AG04449 (cell line): ENCODE measurements around the gene FAAP20.

Experiments
- CTCF ChIA-PET: fragments of 350-600 bp; formaldehyde crosslinking; extraction: SDS; loops from one replicate; lab custom pipeline; 2021; ENCODE audit warnings: antibody characterized with exemption; lab: Yijun Ruan, JAX
- POLR2A ChIA-PET: fragments of 400-600, 350-600 bp; formaldehyde crosslinking; extraction: SDS; loops from one replicate; lab custom pipeline; 2020; ENCODE audit warnings: antibody characterized with exemption, inconsistent platforms; lab: Yijun Ruan, JAX
- DNase-seq: peaks from one replicate; pipeline ENCODE4 v3.0.0-alpha.2; 2010; ENCODE audit warnings: low read depth, low spot score
- H3K4me3 ChIP-seq: 2 replicates; pipeline ENCODE4 v1.5.1; 2011; ENCODE audit warnings: low read depth, mild to moderate bottlenecking, control low read depth, low read length
- TF ChIP-seq, protein P1 (sequence below): IDR thresholded peaks from one replicate; pipeline ENCODE4 v1.5.1; 2011; ENCODE audit warnings: mild to moderate bottlenecking, moderate library complexity, low read length, control low read depth, inconsistent platforms; ENCODE audit not compliant: insufficient read depth; ENCODE audit errors: missing control alignments

FAAP20 gene

DNA sequence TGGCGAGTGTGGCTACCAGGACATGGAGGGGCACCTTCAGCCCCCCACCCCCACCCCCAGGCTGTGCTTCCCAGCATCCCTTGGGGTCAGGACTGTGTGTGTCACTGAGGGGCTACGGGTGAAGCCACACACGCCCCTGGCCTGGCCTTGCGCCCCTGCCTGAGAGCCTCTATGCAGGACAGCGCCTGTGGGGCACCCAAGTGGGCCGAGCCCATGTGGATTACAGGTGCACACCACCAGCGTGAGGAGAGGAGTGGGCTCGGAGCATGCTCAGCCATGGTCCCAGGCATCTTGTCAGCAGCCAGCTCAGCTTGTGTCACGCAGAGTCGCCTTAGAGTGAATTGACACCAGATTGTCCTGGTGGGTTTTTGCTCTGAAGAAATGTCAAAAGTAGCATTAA, 27.9 kb downstream of the FAAP20 start:
- TF ChIP-seq, protein P1, sequence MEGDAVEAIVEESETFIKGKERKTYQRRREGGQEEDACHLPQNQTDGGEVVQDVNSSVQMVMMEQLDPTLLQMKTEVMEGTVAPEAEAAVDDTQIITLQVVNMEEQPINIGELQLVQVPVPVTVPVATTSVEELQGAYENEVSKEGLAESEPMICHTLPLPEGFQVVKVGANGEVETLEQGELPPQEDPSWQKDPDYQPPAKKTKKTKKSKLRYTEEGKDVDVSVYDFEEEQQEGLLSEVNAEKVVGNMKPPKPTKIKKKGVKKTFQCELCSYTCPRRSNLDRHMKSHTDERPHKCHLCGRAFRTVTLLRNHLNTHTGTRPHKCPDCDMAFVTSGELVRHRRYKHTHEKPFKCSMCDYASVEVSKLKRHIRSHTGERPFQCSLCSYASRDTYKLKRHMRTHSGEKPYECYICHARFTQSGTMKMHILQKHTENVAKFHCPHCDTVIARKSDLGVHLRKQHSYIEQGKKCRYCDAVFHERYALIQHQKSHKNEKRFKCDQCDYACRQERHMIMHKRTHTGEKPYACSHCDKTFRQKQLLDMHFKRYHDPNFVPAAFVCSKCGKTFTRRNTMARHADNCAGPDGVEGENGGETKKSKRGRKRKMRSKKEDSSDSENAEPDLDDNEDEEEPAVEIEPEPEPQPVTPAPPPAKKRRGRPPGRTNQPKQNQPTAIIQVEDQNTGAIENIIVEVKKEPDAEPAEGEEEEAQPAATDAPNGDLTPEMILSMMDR: no peak
- POLR2A ChIA-PET: no interaction called here
- no peak for DNase-seq
- no peak overlapping the region for H3K4me3 ChIP-seq
- CTCF ChIA-PET: interaction anchor here (1.0 to 1.4 kb wide), 4 partner anchors 9 to 28 kb away, joined by 3 to 5 read pairs (median 3); no protein-coding TSS in a partner anchor

DNA sequence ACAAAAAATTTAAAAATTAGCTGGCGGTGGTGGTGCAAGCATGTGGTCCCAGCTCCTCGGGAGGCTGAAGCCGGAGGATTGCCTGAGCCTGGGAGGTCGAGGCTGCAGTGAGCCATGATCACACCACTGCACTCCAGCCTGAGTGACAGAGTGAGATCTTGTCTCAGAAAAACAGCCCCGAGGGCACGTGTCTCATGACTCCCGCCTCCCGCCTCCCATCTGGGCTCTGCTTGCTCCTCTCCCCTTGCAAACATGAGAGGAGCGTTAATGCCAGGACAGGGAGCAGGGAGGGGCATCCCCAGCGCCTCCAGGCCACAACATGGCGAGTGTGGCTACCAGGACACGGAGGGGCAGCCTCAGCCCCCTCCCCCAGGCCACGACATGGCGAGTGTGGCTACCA, 28.3 kb downstream of the FAAP20 start:
- TF ChIP-seq, protein P1: no peak
- DNase-seq: no peak
- ChIA-PET CTCF (interaction anchor here (0.7 to 4.8 kb wide), 4 partner anchors 8 to 216 kb away, joined by 3 to 50 read pairs (median 4); no protein-coding TSS in a partner anchor), POLR2A (no interaction called here)
- H3K4me3 ChIP-seq: no peak overlapping the region

DNA sequence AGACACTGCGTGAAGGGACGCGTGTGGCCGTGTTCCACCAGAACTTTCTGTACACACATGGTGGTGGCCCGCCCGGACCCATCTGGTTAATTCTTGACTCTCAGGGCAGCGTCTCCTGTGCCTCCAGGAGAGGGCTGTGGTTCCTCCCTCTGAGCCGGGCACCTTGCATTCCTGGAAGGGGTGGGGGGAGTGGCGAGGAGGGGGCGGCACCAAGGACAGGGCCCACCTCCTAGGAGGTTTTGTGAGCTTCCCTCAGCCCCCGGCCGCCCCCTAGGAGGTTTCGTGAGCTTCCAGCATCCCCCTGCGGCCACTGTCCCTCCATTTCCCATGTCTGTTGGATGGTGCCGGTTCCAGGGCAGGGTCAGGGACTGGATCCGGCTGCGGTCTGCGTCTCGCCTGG, 28.9 kb downstream of the FAAP20 start:
- POLR2A ChIA-PET: no interaction called here
- CTCF ChIA-PET: interaction anchor here (0.7 to 4.8 kb wide), 4 partner anchors 9 to 216 kb away, joined by 3 to 50 read pairs (median 4); no protein-coding TSS in a partner anchor
- no peak overlapping the region for H3K4me3 ChIP-seq
- TF ChIP-seq, protein P1: no peak
- DNase-seq: no peak

DNA sequence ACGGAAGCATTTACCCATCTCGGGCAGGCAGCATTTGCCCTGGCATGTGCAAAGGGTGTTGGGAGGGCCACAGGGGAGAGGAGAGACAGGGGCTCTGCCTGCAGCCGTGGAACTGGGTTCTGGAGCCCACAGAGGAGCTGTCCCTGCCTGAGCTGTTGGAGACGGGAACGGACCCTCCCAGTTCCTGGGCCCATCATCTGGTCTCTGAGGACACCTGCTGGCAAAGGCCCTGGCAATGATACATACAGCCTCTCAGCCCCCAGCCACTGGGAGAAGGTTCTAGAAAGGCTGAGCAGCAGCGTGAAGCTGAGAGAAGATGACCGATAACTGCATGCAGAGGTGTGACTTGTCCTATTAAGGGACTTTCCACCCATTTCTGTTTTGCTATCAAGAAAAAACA, 31.4 kb downstream of the FAAP20 start:
- DNase-seq: no peak
- POLR2A ChIA-PET: no interaction called here
- no peak overlapping the region for H3K4me3 ChIP-seq
- CTCF ChIA-PET: interaction anchor here (1.9 to 4.8 kb wide), 3 partner anchors 11 to 24 kb away, joined by 5 to 50 read pairs (median 13); no protein-coding TSS in a partner anchor
- TF ChIP-seq, protein P1: peak; percentile 2

DNA sequence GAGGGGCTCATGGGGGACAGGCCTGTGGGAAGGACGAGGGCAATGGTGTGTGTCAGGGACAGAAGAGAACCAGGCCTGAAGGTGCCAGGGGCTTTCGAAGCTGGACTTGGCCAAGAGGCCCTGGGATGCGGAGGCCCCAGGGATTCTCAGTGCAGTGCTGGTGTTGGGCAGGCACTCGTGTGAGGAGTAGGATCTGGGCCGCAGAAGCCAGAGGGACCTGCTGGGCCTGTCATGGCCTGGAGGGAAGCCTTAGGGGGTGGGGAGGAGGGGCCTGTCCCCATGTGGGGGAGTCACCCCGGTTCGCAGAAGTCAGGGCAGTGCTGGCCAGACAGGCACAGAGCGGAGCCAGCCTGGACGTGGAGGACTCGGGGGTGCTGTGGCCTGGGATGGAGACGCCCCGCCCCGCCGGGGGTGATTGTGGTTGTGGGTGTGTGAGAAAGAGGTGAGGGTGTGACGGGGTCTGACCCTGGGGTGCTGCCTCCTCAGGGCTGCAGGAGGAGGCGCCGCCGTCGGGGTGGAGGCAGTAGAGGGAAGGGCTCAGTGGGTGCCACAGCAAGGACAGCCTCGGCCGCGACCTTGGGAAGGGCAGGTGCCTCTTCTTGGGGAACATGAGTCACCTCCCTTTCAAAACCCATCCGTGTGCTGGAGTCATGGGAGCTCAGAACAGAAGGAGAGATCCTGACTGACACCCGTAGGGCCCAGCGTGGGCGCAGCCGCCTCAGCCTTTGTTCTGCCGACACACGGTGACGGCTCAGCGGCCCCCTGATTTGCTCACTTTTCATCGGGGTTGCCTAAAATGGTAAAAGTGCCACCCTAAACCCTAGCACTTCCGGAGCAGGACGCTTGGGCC, 33.9 kb downstream of the FAAP20 start:
- POLR2A ChIA-PET: no interaction called here
- TF ChIP-seq, protein P1: no peak
- no peak for DNase-seq
- CTCF ChIA-PET: interaction anchor here (1.0 to 2.5 kb wide), 3 partner anchors 12 to 21 kb away, joined by 3 to 10 read pairs (median 9); no protein-coding TSS in a partner anchor
- no peak overlapping the region for H3K4me3 ChIP-seq

DNA sequence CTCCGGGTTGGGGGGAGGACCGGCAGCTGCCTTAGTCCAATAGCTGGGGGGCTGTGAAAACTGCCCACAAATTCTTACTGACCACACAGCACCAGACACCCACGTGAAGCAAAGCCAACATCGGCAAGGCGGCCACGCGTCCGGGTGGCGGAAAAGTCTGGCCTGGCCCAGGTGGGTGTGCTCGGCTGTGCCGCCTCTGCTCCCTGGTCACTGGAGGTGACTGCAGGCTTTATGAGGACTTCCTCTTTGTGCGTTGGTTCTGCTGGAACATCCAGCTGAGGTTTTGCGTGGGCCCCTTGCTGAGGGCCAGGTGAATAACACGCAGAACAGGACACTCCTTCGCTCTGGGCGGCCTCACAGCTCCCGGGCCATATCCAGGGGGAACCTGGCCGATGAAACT, 35.4 kb downstream of the FAAP20 start:
- TF ChIP-seq, protein P1: no peak
- CTCF ChIA-PET: interaction anchor here (2.5 kb wide), 1 partner anchor 19 kb away, joined by 9 read pairs; no protein-coding TSS in a partner anchor
- POLR2A ChIA-PET: no interaction called here
- no peak for DNase-seq
- H3K4me3 ChIP-seq: no peak overlapping the region
